Measurements from ENCODE around the gene TGM1. TPM values are rescaled to one million over a fixed set of nuclear protein-coding genes. Genes with fewer than 3 reads are reported as not detected.

The TGM1 gene
- total and polyA plus RNA-seq, 10 of the 15 experiments (the other 5 are each of a cell fraction or from before 2014, with no cell fraction given): 0.05 to 5.9 (median 1.8) TPM

- ChIA-PET POLR2A (interaction anchor here (0.7 to 1.9 kb wide), 5 partner anchors 13 to 76 kb away, joined by 3 to 6 read pairs (median 3); partner anchors contain the start of genes IRF9, MDP1 and RABGGTA), CTCF (interaction anchor here (1.0 to 12.3 kb wide), 4 partner anchors 60 to 95 kb away, joined by 3 to 368 read pairs (median 6); partner anchors contain the start of genes CIDEB, DHRS1 and NOP9), SMC1A (ENCODE audit: uncharacterized antibody, unreplicated experiment) (interaction anchor here (0.7 to 1.5 kb wide), 6 partner anchors 9 to 61 kb away, joined by 3 to 4 read pairs (median 3); partner anchors contain the start of genes DHRS1, NOP9 and TM9SF1), RAD21 (ENCODE audit: unreplicated experiment) (no interaction called here)
- TF ChIP-seq RAD51 (IDR thresholded peaks at IDR 0.05) (no peak), ZSCAN29 (IDR thresholded peaks at IDR 0.05) (no peak), ATF3 (IDR thresholded peaks at IDR 0.05; ENCODE audit: borderline replicate concordance, extremely low read depth, low read depth, low read length) (no peak), BCLAF1 (IDR thresholded peaks at IDR 0.05) (no peak), FOXM1 (IDR thresholded peaks at IDR 0.05; ENCODE audit: low read depth, low read length) (no peak), SIN3A (IDR thresholded peaks at IDR 0.05; ENCODE audit: low read depth, low read length) (no peak), CBX3 (IDR thresholded peaks at IDR 0.05; ENCODE audit: borderline replicate concordance, low read depth) (no peak), HDGF (IDR thresholded peaks at IDR 0.05) (no peak), CBX5 (IDR thresholded peaks at IDR 0.05; ENCODE audit: low read depth) (no peak)
- TF ChIP-seq, protein P1, sequence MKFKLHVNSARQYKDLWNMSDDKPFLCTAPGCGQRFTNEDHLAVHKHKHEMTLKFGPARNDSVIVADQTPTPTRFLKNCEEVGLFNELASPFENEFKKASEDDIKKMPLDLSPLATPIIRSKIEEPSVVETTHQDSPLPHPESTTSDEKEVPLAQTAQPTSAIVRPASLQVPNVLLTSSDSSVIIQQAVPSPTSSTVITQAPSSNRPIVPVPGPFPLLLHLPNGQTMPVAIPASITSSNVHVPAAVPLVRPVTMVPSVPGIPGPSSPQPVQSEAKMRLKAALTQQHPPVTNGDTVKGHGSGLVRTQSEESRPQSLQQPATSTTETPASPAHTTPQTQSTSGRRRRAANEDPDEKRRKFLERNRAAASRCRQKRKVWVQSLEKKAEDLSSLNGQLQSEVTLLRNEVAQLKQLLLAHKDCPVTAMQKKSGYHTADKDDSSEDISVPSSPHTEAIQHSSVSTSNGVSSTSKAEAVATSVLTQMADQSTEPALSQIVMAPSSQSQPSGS (IDR thresholded peaks at IDR 0.05; ENCODE audit: low read length): no peak
- H3K9me3 ChIP-seq (replicated peaks; ENCODE audit: control insufficient read depth, insufficient read depth, low read length): no peaks in the 10 kb centered on the region
- BruUV-seq (replicated peaks): no TSS peak
- H3K9ac ChIP-seq (ENCODE audit: control insufficient read depth, insufficient read depth, low read length): no peak overlapping the region
- H2AFZ ChIP-seq (ENCODE audit: control insufficient read depth, low read depth, low read length): no peak overlapping the region
- DNase-seq (ENCODE audit: low read depth, low spot score): no peak
- no peaks in the 10 kb centered on the region for H3K27me3 ChIP-seq (replicated peaks in 1 of 2; ENCODE audit: control insufficient read depth in 2 of 2, insufficient read depth in 2 of 2, low read length in 1 of 2)
- in situ Hi-C loops (cut with MboI): no loop called here
- H3K27ac ChIP-seq (ENCODE audit: control insufficient read depth, insufficient read depth): no peak overlapping the region
- H4K20me1 ChIP-seq (ENCODE audit: control insufficient read depth, insufficient read depth): peaks cover 3% of the 10 kb centered on the region; the same call in 1 of the 2 replicates
- 76% methylated on average over 5 of the region's 5 CpGs for WGBS (ENCODE audit: insufficient coverage, insufficient replicate concordance, low lambda C conversion rate, missing lambda C conversion rate)
- no peak for FAIRE-seq
- H3K36me3 ChIP-seq (ENCODE audit: control insufficient read depth in 2 of 2, insufficient read depth in 2 of 2, low read length in 1 of 2): peaks cover 11 to 52% of the 10 kb centered on the region in 2 experiments
- ATAC-seq: no peak
- no peak overlapping the region for H3K4me3 ChIP-seq
- intact Hi-C loops (cut with micrococcal nuclease; ENCODE audit: unreplicated experiment): no loop called here
- peaks cover 29% of the 10 kb centered on the region for H3K79me2 ChIP-seq (ENCODE audit: control insufficient read depth, insufficient read depth, low read length)
- H3K4me1 ChIP-seq (ENCODE audit: control insufficient read depth, insufficient read depth, low read length): peaks cover 14% of the 10 kb centered on the region
- no peak overlapping the region for H3K4me2 ChIP-seq (ENCODE audit: control insufficient read depth, insufficient read depth)
These were observed 24.9 kb downstream of the TGM1 start for GRCh38 chr14:24238123-24238522.
